HG03064 (cell line): ENCODE measurements around the gene AGXT2.

Experiments
- ATAC-seq: cut with Tn5 transposase; IDR thresholded peaks from one replicate; pipeline ENCODE4 v1.9.1; 2021; ENCODE audit warnings: low read depth; ENCODE audit not compliant: unreplicated experiment

The AGXT2 gene

DNA sequence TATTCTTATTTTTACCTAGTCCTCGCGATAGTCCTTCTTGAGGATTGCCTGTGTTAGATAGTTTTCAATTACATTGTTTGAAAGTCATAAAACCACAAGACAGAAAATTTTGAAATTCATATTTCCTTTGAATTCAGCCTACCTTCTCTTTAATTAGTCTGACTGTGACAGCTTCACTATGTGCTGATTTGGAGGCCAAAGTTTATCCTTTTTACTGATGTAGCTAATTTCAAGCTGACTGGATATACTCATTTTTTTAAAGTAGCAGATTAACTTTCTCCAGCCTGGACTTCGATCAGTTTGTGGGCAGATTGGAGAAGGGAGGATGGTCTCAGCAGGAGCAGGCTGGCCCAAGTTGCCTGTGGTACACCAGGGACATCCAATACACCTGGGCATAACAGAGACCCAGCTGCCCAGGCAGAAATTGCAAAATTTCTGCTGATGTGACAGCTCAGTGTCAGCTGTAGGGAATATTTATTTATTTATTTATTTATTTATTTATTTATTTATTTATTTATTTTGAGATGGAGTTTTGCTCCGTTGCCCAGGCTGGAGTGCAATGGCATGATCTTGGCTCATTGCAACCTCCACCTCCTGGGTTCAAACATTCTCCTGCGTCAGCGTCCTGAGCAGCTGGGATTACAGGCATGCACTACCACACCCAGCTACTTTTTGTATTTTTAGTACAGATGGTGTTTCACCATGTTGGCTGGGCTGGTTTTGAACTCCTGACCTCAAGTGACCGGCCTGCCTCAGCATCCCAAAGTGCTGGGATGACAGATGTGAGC, 24.2 kb downstream of the AGXT2 start:
- ATAC-seq = no peak

DNA sequence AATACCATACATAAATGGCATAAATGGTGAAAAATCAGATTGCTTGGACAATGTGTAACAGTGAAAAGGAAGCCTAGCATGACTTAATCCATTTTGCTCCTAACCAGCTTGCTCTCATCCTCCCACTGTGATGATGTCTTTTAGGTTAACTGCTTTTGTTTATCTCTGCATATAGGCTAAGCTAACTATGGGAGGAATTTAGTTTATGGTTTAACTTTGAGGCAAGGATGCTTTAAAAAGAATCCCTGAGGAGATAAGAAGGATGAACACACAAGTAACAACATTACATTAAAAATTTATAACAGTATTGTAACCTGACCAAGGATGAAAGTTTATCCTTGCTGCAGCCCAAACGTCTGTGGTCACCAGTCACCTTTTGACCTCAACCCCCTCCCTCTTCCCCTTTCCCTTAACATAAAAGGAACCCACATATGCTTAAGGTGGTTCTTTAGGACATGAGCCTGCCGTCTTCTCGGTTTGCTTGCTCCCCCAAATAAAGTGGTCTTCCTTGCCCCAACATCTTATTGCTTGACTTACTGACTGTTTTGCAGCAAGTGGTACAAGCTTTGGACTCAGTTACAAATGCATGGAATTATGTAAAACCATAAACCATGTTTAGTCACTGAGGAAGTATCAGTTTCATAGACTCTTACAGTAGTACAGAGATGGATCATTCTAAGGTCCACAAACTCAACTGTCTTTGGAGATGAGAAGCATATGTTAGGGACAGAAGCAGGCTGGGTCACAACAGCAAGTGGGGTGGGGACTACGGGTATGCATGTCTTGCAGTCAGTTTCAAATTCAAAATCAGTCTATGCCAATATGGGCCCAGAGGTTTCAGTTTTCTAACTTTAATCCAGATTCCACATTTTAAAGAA, 31.3 kb downstream of the AGXT2 start:
- ATAC-seq = no peak

DNA sequence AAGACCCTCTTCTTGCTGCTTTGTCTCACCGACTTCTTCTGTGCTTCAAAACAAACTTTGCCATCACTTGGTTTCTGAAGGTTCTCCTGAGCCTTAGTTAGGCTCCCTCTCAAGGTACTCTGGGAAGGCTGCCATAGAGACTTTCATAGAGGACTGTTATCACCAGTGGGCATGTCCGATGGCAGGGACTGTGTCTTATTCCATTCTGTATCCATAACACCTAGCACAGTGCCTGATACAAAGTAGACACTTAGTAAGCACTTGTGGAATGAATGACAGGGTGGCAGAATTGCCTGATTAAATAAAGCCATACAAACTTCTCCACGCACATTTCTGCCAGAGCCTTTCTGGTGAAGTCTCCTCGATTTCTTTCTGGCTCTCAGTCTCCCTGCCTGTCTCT, 32.7 kb downstream of the AGXT2 start:
- ATAC-seq = no peak

DNA sequence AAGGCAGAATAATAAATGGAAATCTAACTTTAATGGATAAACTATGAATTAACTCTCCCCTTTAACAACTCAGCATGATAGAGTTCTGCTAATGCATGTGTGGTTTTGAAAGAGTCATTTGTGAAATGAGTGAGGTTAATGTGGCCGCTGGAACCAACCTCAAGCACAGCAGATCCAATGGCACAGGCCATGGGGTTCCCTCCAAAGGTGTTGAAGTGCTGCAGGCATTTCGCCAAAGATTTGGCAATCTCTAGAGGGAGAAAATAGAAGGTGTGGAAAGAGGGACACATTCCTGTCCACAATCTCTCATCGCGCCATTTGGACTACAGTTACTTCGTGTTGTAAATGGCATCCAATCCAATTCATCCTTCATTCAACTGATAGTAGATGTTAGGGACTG, 35.0 kb downstream of the AGXT2 start:
- no peak for ATAC-seq

DNA sequence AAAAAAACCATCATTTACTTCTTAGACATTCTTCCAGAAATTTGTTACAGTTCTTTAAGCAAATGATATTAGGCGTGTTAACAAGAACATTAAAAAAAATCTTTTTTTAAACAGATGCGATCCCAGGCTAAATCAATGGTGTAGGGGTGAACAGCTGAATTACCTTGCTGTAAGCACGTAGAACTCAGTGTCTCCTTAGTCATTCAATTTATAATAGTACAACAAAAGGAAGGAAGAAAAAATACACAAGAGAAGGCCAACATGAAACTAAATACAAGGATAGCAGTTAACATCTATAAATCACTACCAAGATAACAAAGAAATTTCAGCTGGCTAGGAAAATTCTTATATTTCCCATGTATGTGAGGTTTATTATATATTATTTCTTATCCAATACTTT, 35.4 kb downstream of the AGXT2 start:
- ATAC-seq = no peak

DNA sequence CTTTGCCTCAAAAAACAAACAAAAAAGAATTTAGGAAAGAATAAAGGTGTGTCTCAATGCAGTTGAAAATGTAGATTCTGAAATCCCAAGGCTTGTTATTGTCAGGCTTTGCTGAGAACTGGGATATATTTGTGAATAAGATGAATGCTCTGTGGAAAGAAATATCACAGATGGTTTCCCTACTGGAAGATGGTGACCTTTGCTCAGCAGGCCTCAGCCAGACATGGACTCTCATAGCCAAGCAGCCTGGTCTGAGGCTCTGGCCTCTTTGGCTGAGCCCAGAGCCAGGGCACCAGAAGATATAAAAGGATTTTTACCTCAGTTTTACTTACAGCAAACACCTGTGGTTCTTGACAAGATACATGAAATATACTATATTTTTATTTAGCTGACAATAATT, 37.1 kb downstream of the AGXT2 start:
- no peak for ATAC-seq

DNA sequence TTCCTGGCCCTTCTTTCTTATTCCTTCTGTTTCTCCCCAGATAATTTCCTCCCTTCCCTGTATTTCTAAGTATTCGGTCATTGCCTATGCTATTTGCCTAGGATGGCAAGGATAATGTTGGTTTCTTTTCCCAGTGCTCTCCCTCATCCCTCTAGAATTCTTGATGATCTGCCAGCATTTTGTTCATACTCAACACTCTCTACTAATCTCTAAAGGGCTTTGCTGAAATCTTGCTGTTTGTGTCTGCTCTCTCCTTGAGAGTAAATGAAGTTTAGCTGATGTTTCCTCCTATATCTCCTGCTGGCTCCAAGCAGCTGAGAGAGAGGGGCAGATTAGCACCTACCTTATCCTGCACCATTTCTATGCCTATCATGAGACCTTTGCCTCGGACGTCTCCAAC, 38.1 kb downstream of the AGXT2 start:
- ATAC-seq = no peak

DNA sequence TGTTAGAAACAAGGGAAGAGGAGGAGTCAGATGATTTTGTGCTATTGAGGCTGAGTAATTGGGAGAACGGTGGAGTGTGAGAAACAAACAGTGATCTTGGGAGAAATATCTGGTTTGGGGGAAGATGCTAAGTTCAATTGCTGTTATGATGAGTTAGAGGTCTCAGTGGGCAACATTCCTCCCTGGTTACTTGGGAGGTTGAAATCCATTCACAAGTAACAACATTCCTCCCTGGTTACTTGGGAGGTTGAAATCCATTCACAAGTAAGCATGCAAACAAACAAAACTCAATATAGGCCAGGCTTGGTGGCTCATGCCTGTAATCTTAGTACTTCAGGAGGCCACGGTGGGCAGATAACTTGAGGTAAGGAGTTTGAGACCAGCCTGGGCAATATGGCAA, 38.7 kb downstream of the AGXT2 start:
- ATAC-seq = no peak

DNA sequence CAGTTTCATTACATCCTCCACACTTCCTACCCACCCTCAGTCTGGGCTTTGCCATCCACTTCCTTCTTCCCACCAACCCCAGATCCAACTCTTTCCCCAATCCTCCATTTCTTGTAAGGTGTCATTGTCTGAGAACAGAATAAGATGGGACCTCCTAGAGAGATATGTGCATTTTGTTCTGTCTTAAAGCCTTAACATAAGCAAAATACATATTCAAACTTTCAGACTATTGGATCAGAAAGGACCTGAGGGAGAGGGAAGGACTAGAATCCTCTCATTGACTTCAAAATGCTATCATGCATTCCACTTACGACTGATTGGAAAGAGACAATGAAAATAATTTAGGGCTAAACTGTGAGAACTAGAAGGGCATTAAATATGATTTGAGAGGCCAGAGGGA, 43.0 kb downstream of the AGXT2 start:
- no peak for ATAC-seq

DNA sequence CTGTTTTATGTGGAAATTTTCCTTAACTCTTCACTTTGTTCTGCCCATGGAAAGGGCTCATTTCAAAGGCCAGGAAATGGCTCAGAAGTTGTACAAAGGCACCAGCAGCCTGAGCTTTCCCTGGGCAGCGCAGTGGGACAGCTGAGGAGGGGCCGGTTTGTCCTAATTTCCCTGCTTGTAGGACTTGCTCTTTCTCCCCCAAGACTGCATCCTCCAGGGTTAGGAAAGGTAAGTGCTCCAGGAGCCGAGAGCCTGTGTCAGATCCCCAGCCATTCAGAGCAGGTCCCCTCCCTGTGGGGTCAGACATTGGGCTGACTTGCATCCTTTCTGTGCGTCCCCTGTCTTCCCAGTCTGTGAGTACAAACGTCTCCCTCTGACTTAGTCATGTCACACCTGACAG, 43.5 kb downstream of the AGXT2 start:
- no peak for ATAC-seq

DNA sequence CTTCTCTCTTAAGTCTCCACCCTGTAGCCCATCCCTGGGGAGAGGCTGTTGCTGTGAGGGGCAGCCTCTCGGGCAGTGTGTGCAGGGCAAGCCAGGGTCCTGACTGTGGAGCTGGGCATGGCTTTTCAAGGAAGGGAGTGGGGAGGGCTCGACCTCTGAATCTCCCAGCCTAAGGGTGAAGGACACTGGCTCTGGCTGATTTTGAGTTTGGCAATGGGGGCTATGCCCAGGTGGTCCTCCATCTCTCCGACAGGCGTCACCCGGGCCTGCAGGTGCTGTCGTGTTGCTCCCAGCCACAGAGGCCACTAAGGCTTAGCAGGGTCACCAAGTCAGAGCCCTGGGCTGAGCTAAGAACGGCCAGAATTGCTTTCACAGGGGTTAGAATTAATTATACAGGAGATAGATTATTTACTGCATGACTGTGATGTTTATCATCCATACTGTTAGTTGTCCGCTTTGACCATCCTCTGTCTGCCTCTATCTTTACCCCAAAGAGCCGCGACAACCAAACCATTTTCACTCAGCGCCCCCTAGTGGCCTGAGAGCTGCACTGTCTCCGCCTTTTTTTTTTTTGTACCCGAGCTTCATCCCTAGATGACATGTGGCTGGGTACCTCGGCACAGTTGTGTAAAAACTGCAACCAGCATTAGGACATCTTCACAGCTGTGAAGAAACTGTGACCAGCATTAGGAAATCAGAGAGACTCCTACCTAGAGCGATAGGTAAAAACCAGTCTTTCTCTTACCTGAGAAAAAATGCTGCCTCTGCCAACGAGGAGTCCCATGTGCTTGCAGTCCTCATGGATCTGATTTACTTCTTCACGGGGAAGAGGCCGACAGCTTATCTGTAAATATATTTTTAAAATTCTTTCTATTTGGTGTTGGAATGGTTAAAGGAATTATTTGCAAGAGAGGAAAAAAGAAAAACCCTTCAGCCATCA, 44.5 kb downstream of the AGXT2 start:
- ATAC-seq = no peak

DNA sequence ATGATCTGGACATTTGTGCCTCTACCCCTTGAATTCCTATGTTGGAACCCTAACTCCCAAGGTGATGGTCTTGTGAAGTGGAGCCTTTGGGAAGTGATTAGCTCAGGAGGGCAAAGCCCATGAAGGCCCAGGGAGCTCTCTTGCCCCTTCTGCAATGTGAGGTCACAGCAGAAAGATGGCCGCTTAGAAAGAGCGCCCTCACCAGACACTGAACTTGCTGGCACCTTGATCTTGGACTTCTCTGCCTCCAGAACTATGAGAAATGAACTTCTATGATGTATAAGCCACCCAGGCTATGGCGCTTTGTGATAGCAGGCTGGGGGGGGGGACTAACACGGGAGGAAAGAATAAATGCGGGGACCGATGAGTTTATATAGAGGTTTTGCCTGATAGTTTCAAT, 45.3 kb downstream of the AGXT2 start:
- no peak for ATAC-seq

DNA sequence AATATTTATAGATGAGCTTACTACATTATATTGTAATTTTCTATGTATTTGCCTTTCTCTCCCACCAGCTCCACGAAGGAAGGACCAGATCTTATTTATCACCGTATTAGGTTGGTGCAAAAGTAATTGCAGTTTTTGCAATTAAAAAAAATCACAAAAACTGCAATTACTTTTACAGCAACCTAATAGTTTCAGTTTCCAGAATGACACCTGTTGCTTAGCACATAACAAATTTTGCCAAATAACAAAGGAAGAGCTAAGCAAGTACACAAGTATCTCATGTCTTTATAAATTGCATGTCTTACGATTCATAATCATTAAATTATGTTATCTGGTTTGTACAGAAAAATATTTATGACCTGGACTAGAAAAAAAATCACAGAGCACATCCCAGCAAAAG, 45.9 kb downstream of the AGXT2 start:
- no peak for ATAC-seq

DNA sequence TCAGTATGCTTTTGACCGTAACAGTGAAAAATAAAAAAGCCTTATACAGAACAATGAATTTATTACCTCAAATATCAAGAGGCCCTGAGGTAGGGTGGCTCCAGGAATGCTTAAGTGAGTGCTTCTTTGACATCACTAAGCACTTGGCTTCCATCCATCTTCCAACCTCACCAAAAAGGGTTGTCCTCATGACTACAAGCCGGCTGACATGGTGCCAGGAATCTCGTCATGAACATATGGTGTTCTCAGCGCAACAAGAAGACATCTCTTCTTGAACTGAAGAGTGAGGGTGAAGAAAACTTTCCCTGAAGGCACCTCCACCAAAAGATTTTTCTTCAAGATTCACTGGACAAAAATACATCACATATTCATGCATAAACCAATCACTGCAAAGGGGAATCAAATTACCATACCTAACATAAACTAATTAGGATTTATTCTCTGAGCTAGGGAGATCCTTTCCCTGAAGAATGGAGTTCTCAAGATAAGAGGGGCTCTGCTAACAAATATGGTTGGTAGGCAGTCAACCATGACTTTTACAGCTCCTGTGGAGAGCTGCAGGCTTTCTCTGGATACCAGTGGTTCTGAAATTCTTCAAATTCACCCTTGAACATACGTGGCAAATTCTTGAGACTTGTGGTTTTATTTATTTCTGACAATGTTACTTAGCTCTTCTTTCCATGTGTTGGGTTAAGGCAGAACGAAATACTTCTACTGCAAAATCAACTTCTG, 49.5 kb downstream of the AGXT2 start:
- ATAC-seq = no peak

DNA sequence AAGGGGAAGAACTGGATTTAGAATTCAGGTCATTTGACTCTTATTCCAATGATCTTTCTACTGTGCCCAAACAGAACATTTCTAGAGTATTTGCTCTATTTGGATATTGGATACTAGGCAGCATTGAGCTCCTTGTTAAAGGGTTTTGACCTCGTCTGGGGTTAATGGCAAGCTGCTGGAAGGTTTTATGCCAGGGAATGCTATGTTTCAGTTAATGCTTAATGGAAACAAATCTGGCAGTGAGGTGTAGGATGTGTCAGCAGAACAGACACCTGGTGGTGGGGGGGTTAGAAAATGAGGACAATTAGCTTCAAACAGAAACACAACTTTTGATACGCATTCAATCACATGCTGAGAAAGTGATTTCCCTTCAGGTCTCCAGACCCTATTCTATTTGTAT, 51.5 kb downstream of the AGXT2 start:
- no peak for ATAC-seq

DNA sequence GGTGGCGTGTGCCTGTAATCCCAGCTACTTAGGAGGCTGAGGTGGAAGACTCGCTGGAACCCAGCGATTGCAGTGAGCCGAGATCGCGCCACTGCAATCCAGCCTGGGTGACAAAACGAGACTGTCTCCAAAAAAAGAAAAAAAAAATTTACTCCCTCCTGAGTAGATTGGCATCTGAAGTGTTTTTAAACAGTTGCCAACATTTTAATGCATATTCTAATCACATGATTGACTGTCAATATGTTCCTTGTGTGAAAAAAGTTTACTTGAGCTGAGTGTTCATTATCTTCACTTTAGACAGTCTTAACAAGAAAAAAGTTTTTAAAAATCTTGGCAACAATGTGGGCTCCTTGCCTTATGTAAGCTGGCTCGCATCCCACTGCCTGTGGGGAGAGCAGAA, 53.8 kb downstream of the AGXT2 start:
- no peak for ATAC-seq

DNA sequence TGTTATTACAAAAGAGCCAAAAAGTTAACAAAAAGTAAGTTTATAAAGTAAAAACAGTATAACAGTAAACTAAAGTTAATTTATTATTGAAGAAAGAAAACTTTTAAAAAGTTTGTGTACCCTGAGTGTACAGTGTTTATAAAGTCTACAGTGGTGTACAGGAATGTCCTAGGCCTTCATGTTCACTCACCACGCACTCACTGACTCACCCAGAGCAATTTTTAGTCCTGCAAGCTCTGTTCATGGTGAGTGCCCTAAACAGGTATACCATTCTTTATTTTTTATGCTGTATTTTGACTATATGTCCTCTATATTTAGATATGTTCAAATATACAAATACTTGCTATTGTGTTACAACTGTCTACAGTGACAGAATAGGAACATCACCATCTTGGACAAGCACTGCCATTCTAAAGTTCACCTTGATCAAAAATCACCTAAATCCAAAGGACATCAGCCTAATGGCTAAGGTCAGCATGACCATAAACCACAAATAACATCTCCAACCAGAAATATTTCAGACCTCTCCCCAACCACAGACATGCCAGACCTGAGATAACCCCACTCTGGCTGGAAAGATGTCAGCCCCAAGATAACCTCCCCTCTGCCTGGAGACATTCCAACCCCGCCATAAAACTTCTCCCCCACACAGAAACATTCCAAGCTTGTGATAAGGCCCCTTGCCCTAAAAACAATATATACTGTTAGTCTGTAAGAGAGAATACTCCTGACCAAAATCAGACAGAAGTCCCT, 56.1 kb downstream of the AGXT2 start:
- no peak for ATAC-seq

DNA sequence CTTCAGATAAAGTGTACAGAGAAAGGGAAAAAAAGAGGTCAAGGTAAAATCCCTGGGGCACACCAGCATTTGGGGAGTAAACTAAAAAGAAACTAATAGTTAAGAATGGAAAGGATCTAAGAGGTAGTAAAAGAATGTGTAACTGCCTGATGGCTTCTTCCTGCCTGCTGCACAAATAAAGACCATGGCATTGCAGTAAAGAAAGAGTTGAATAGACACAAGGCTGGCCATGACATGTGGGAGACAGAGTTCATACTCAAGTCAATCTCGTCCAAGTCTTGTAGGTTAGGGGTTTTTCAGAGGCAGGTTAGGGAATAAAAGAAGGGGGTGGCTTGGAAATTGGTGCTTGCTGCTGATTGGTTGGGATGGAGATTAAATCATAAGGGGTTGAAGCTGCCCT, 60.8 kb downstream of the AGXT2 start:
- no peak for ATAC-seq

DNA sequence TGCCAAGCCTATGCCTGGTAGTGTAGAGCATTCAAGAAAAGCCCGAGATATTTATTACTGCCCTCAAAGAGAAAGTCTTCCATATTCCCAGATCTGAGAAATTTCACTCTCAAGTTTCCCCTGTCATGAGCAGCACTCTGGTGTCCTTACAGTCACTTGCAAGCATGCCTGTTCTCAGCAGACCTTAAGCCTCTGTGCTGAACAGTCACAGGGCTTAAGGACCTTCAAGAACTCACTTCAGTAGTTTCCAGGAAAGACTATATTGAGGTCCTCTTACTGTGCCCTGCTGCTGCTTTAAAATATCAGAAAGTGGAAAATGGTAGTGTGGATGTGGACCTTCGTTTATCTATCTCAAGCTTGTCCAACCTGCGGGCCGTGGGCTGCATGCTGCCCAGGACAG, 64.9 kb downstream of the AGXT2 start:
- no peak for ATAC-seq

DNA sequence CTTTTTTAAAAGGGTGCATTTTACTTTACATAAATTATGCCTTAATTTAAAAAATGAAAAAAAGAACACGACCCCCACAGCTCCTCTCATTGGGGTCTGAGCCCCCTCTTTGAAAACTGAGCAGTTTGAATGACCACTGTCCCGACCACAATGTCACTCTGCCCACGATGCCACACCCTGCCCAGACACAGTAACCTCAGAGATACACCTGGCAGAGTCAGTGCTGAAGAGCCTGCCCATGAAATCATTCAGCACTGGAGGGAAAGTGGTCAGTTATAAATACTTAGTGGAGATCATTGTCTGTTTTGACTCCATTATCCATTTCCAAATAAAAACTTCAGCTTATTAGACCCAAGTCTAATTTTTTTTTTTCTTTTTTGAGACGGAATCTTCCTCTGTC, 69.1 kb downstream of the AGXT2 start:
- ATAC-seq = no peak
